GM21529 (cell line): ENCODE results near the gene EFEMP1.

Experiments
- ATAC-seq: cut with Tn5 transposase; IDR thresholded peaks from one replicate; pipeline ENCODE4 v1.9.1; 2021; ENCODE audit not compliant: unreplicated experiment

EFEMP1 gene

GRCh38 chr2:55871637-55872036 is 51.9 kb downstream of the EFEMP1 start:
- no peak for ATAC-seq

GRCh38 chr2:55869637-55870325 is 53.8 kb downstream of the EFEMP1 start:
- no peak for ATAC-seq

GRCh38 chr2:55865096-55865835 is 58.3 kb downstream of the EFEMP1 start:
- no peak for ATAC-seq

GRCh38 chr2:55864351-55865084 is 59.1 kb downstream of the EFEMP1 start:
- ATAC-seq = no peak

GRCh38 chr2:55862673-55863390 is 60.8 kb downstream of the EFEMP1 start:
- ATAC-seq = no peak

- no peak for ATAC-seq
These were observed 61.3 kb downstream of the EFEMP1 start for GRCh38 chr2:55862246-55862645.

- ATAC-seq = no peak
These were observed 61.8 kb downstream of the EFEMP1 start for GRCh38 chr2:55861733-55862132.

- ATAC-seq = no peak
These were observed 62.8 kb downstream of the EFEMP1 start for GRCh38 chr2:55860832-55861231.

- ATAC-seq = no peak
These were observed 63.7 kb downstream of the EFEMP1 start for GRCh38 chr2:55859875-55860274.

- no peak for ATAC-seq
These were observed 65.8 kb downstream of the EFEMP1 start for GRCh38 chr2:55857766-55858165.

- no peak for ATAC-seq
These were observed 66.6 kb downstream of the EFEMP1 start for GRCh38 chr2:55856936-55857335.

GRCh38 chr2:55848096-55848495 is 75.5 kb downstream of the EFEMP1 start:
- ATAC-seq = no peak

- ATAC-seq = no peak
These were observed 77.2 kb downstream of the EFEMP1 start for GRCh38 chr2:55846426-55846825.

- ATAC-seq = no peak
These were observed 78.6 kb downstream of the EFEMP1 start for GRCh38 chr2:55844986-55845385.

- ATAC-seq = no peak
These were observed 79.6 kb downstream of the EFEMP1 start for GRCh38 chr2:55843994-55844345.

GRCh38 chr2:55843096-55843993 is 80.2 kb downstream of the EFEMP1 start:
- no peak for ATAC-seq

GRCh38 chr2:55842046-55842445 is 81.5 kb downstream of the EFEMP1 start:
- no peak for ATAC-seq

GRCh38 chr2:55840460-55840859 is 83.1 kb downstream of the EFEMP1 start:
- ATAC-seq = no peak

- ATAC-seq = no peak
These were observed 84.3 kb downstream of the EFEMP1 start for GRCh38 chr2:55839182-55839819.

- no peak for ATAC-seq
These were observed 84.9 kb downstream of the EFEMP1 start for GRCh38 chr2:55838653-55839052.
